HG03159 (cell line): ENCODE results near the gene HESX1.

Source experiments
- ATAC-seq: cut with Tn5 transposase; IDR thresholded peaks from one replicate; pipeline ENCODE4 v1.9.1; 2021; ENCODE audit warnings: mild to moderate bottlenecking, moderate library complexity; ENCODE audit not compliant: unreplicated experiment

The HESX1 gene

GRCh38 chr3:57168151-57168550 lies 31.6 kb downstream of the HESX1 start:
- ATAC-seq, result no peak

GRCh38 chr3:57166660-57167059 lies 33.1 kb downstream of the HESX1 start:
- ATAC-seq, result no peak

- ATAC-seq, result no peak
Measured at GRCh38 chr3:57165641-57166040, 34.1 kb downstream of the HESX1 start.

- ATAC-seq, result no peak
Measured at GRCh38 chr3:57164657-57165573, 34.9 kb downstream of the HESX1 start, which contains the start of gene IL17RD. IL17RD (minus strand) TSS chr3:57165353; CDS start chr3:57165286, 67 bp downstream.

- no peak for ATAC-seq
Measured at GRCh38 chr3:57164217-57164656, 35.5 kb downstream of the HESX1 start.

GRCh38 chr3:57163751-57164150 lies 36.0 kb downstream of the HESX1 start:
- no peak for ATAC-seq

GRCh38 chr3:57161915-57162314 lies 37.9 kb downstream of the HESX1 start:
- no peak for ATAC-seq

GRCh38 chr3:57160765-57161538 lies 38.8 kb downstream of the HESX1 start:
- no peak for ATAC-seq

GRCh38 chr3:57160076-57160764 lies 39.6 kb downstream of the HESX1 start:
- no peak for ATAC-seq

- ATAC-seq, result no peak
Measured at GRCh38 chr3:57158813-57159738, 40.7 kb downstream of the HESX1 start.

GRCh38 chr3:57158325-57158724 lies 41.5 kb downstream of the HESX1 start:
- no peak for ATAC-seq

GRCh38 chr3:57157545-57157944 lies 42.2 kb downstream of the HESX1 start:
- no peak for ATAC-seq

- no peak for ATAC-seq
Measured at GRCh38 chr3:57155310-57155643, 44.5 kb downstream of the HESX1 start.

- ATAC-seq, result no peak
Measured at GRCh38 chr3:57154470-57155309, 45.1 kb downstream of the HESX1 start.

- no peak for ATAC-seq
Measured at GRCh38 chr3:57152151-57153143, 47.3 kb downstream of the HESX1 start.

GRCh38 chr3:57151749-57152148 lies 48.0 kb downstream of the HESX1 start:
- ATAC-seq, result no peak

- ATAC-seq, result no peak
Measured at GRCh38 chr3:57151021-57151449, 48.7 kb downstream of the HESX1 start.

GRCh38 chr3:57150113-57150581 lies 49.6 kb downstream of the HESX1 start:
- no peak for ATAC-seq
